Measurements from ENCODE around the gene ZNF488.

Gene ZNF488

DNA sequence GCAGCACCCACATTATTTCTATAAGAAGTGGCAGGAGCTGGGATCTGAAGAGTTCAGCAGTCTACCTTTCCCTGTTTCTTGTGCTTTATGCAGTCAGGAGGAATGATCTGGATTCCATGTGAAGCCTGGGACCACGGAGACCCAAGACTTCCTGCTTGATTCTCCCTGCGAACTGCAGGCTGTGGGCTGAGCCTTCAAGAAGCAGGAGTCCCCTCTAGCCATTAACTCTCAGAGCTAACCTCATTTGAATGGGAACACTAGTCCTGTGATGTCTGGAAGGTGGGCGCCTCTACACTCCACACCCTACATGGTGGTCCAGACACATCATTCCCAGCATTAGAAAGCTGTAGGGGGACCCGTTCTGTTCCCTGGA, 36.8 kb downstream of the ZNF488 start:
- no peak overlapping the region for H3K4me3 ChIP-seq (ENCODE audit: low read depth, low read length)
- TF ChIP-seq, protein P1, sequence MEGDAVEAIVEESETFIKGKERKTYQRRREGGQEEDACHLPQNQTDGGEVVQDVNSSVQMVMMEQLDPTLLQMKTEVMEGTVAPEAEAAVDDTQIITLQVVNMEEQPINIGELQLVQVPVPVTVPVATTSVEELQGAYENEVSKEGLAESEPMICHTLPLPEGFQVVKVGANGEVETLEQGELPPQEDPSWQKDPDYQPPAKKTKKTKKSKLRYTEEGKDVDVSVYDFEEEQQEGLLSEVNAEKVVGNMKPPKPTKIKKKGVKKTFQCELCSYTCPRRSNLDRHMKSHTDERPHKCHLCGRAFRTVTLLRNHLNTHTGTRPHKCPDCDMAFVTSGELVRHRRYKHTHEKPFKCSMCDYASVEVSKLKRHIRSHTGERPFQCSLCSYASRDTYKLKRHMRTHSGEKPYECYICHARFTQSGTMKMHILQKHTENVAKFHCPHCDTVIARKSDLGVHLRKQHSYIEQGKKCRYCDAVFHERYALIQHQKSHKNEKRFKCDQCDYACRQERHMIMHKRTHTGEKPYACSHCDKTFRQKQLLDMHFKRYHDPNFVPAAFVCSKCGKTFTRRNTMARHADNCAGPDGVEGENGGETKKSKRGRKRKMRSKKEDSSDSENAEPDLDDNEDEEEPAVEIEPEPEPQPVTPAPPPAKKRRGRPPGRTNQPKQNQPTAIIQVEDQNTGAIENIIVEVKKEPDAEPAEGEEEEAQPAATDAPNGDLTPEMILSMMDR (IDR thresholded peaks at IDR 0.05; ENCODE audit: low read depth, low read length) = no peak

DNA sequence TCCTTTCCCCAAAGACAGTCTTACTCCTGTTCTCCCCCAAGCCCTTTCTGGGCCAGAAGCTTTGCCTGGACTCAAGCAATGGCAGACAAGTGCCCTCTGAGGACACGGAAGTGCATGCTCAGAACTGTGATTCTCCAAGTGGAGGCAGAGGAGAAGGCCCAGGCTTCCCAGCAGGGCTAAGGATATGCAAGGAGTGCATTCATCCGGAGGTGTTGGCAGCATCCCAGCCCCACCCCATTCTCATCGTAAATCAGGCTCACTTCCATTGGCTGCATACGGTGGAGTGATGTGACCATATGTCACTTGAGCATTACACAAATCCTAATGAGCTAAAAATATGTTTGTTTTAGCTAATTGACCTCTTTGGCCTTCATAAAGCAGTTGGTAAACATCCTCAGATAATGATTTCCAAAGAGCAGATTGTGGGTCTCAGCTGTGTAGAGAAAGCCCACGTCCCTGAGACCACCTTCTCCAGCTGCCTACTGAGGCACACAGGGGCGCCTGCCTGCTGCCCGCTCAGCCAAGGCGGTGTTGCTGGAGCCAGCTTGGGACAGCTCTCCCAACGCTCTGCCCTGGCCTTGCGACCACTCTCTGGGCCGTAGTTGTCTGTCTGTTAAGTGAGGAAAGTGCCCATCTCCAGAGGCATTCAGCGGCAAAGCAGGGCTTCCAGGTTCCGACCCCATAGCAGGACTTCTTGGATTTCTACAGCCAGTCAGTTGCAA, 37.4 kb downstream of the ZNF488 start:
- H3K4me3 ChIP-seq (ENCODE audit: low read depth, low read length) = no peak overlapping the region
- TF ChIP-seq, protein P1 (IDR thresholded peaks at IDR 0.05; ENCODE audit: low read depth, low read length) = no peak

DNA sequence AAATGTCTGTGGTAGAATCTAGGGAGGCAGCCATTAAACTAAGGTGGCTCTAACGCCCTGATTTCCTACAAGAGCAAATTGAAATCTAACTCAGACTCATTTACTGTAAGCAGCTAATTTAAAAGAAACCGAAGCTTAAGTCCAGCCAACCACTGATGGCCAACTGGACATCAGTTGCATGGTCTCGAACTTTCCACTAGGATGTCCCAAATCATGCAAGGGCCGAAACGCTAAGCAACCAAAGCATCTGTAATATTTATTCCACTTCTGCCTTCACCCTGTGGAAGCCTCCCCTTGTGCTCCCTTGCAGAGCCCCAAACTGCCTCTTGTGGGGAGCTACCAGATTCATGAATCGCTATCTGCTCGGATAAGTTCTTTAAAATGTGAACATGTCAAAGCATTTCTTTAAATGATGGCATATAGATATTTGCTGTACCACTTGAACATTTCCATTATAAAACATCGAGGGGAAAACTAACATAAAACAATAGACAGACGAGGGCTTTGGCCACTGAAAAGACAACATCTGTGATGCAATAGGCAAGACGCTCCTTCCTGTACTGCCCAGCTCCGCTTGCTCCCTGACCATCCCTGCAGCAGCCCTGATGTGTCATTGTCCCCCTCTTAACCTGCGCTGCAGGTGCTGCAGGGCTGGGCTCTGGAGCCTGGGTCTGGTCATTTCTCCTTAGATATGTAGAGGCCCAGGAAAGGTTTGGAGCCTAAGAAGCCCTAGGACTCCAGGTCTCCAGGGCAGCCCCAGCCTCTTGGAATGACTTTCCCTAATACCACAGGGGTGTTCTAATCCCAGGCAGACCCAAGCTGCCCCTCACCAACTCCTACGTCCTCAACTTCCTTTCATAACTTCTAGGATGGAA, 38.9 kb downstream of the ZNF488 start:
- TF ChIP-seq, protein P1 (IDR thresholded peaks at IDR 0.05; ENCODE audit: low read depth, low read length) = no peak
- H3K4me3 ChIP-seq (ENCODE audit: low read depth, low read length) = no peak overlapping the region

DNA sequence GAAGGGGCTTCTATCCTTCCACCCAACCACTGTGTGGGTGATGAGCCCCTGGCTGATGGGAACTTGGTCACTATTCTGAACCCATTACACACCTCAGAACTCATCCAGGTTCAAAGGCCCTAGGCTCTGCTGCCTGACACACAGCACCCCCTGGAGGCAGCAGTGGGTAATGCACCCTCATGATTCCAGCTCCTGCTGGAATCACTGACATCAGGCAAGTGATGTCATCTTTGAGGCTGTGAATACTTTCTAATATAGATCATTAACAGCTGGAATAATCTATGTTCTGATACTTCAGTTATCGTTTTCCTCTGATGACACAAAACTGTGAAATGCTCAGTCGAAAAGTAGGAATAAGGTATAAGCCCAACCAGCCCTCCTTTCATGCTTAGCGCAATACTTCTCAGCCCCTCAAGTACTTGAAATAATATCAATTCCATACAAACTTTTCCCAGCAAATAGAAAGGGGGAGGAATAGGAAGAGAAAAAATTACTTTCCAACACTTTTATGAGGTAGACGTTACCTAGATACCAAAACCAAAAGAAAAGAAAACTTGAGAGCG, 43.4 kb downstream of the ZNF488 start:
- no peak overlapping the region for H3K4me3 ChIP-seq (ENCODE audit: low read depth, low read length)
- TF ChIP-seq, protein P1 (IDR thresholded peaks at IDR 0.05; ENCODE audit: low read depth, low read length) = peak; percentile 94

DNA sequence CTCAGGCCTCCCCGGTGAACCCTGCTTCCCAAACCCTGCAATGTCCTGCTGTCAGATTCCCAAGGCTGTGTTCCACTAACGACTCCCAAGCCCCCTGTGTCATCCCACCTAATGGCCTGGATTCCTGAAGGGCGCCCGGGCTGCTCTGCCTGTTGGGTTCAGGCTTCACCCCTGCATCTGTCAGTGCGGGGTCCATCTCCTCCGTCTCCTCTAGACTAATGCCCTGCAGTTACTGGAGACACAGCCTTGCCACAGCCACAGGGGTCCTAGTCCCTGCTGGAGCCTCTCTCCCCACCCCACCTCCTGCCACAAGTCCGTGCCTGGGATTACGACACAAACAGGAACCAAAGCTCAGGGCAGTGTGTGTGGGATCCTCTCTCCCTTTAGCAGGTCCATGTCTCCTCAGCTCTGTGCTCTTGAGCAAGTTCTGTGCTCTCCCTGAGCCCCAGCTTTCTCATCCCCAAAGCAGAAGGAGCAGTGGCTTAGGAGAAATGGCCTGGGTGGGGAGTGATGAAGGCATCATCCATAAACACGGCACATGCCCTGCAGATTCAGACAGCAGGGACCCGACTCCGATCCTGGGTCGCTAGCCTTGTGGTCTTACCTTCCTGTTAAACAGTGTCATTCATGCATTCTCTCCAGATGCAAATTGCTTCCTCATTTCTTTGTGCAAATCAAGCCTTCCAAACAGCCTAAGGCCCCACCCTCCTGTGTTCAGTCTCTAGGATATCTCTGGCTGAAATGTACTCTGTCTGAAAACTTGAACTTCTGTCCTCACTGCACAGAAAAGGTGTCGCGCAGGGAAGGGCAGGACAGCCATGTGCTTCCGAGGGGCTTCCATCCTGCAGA, 44.1 kb downstream of the ZNF488 start:
- no peak overlapping the region for H3K4me3 ChIP-seq (ENCODE audit: low read depth, low read length)
- TF ChIP-seq, protein P1 (IDR thresholded peaks at IDR 0.05; ENCODE audit: low read depth, low read length) = no peak

DNA sequence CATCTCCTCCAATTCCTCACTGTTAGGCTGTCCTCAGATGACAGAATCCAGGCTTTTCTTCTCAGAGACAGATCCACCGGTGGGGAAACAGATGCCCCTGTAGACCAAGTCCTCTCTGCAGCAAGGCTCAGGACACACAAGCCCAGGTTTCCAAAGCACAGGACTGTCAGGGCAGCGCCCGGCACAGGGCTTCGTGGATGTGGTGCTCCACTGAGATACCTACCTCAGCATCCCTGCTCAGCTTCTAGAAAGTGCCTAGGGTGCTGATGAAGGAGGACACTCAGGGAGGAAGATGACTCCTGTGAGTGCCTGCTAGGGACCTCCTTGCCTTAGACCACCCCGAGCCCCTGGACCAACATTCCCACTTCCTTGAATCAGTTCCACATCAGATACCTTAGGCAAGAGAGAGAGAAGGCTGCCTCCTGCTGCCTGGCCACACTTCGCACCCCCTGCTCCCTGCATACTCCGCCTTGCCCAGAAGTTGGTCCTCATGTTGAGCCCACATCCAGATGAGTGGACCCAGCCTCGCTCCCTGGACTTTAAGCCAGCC, 44.8 kb downstream of the ZNF488 start:
- TF ChIP-seq, protein P1 (IDR thresholded peaks at IDR 0.05; ENCODE audit: low read depth, low read length) = no peak

More for the DNA sequence above, 44.8 kb downstream of the ZNF488 start:
- no peak overlapping the region for H3K4me3 ChIP-seq (ENCODE audit: low read depth, low read length)
